IPS-NIHi7 (cell line): Measurements from ENCODE around the gene LY6G6C.

ENCODE experiments used
- DNase-seq: peaks from one replicate; pipeline ENCODE4 v3.0.0; 2012; ENCODE audit warnings: mixed read lengths; ENCODE audit errors: extremely low spot score

LY6G6C gene

GRCh38 chr6:31706599-31706998 lies 14.9 kb downstream of the LY6G6C start, which contains the start of gene LY6G6F:
Gene LY6G6F, plus strand, starts transcription at chr6:31706866. Its CDS starts 41 bp downstream, at chr6:31706907.
- DNase-seq: no peak

GRCh38 chr6:31705931-31706330 lies 15.6 kb downstream of the LY6G6C start:
- no peak for DNase-seq

DNA sequence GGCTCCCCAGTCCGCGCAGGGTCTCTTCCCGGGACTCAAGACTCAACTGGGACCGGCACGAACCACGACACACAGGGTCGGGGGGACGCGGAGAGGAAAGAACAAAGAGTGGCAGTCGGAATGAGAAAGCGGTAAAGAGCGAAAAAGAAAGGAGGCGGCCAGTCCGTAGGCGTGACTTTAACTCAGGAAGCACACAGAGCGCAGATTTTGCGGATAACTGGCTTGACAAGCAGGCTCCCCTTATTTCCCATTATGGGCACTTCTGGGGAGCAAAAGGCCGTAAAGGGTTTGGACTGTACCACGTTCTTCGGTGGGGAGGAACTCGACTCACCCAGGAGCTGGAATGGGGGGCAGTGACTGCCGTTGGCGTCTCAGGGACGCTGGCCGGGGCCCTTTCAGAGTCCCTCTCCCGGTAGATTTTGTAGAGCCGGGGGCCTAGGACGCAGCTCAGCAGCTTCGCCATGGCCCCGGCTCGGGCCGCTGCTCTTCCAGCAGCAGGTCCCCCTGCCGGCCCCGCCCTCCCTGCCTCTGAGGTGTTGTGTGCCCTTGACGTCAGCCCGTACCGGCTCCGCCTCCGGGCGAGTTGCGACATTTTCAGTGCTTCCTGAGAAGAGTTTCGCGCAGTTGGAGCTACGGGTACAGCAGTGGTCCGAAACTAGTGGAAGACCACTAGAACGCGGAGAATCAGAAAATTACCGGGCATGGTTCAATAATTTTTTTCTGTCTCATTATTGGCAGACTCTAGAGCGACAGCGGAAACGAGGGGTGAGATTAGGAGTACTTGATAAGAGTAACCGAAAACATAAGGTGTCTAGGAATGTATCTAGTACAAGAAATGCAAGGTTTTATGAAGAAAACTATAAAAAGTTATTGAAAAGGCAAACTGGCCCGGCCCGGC lies 18.5 kb downstream of the LY6G6C start, which contains the start of gene ABHD16A:
TSS of gene ABHD16A (minus strand) at position 506 of the 898 bp plus-strand sequence. CDS start at position 463, 43 bp downstream.
- DNase-seq: peak; percentile 99

GRCh38 chr6:31702405-31702818 lies 19.1 kb downstream of the LY6G6C start:
- peak; percentile 54 for DNase-seq

DNA sequence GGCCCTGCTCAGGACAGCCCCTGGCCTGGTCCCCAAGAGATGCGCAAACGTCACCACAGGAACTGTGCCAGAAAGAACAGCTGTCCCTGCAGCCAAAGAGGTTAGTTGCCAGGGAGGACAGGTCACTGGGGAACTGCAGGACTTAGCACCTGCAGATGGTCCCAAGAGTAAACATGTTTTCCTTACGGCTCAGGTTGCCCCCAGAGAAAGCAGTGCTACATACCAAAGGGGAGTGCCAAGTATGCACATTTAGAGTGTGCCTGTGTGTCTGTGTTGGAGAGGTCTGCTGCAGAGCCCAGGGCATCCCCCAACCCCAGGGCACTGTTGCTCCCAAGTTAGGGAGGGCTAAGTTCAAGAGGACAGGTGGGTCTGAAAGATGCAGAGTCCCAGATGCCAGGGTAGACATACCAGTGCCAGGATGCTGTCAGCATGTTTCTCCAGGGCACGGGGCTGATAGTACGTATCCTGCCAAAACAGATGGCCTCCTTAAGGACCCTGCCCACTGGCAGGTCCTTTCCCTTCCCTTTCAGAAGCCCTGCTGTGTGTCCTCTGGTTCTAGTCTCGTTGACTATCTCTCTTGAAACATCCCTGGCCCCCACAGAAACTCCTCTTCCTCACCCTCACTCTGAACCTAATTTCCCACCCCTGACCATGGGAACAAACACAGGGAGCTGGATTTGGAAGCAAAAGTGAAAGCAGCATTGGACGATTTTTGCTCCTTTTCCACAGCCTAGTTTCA lies 19.7 kb downstream of the LY6G6C start:
- no peak for DNase-seq

DNA sequence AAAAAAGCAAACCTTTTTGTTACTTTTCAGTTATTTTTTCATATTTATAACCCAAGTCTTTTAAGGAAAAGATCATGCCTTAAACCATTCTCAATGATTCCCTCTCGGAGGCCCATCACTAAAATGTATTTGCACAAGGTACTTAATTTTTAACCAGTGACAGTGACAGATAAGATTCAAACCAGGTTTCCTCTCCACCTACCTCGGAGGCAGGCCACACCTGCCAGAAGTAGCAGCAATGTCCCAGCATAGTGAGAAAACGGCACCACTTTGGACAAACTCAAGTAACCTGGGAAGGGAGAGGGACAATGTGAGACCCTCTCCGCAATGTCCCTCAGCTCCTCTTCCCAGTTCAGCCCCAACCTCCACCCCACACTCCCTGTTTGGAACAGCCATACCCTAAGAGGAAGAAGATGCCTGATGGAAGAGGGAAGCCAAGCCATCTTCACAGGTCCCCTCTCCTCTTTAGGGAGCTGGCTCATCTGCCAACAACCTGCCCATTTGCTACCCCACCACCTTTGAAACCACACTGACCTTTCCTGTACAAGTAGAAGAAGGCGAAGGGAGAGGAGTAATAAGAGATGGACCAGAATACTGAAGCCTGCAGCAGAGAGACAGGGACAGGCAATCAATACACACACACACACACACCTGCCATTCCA lies 20.7 kb downstream of the LY6G6C start:
- DNase-seq: no peak

- DNase-seq: no peak
These were observed 24.0 kb downstream of the LY6G6C start for GRCh38 chr6:31697555-31697954.

DNA sequence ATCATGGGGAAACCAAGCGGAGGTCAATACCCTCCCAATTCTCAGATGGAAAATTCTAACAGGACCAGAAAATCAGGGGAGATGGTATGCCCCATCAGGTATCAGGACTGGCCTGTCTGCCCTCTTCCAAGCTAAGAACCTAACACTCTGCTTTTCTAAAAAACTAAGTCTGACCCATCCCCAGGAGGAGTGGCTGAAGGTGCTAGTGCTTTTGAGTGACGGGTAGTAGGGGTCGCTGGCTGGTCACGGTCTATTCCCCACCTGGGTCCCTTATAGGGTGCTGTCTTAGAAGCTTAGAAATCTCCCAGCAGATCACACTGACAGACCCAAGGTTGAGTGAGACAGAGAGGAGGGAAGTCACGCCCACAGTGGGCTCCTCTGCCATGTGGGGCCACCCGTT lies 28.0 kb downstream of the LY6G6C start:
- DNase-seq: no peak

GRCh38 chr6:31692886-31693285 lies 28.7 kb downstream of the LY6G6C start:
- DNase-seq: no peak

- DNase-seq: no peak
These were observed 29.2 kb downstream of the LY6G6C start for GRCh38 chr6:31692353-31692752.

DNA sequence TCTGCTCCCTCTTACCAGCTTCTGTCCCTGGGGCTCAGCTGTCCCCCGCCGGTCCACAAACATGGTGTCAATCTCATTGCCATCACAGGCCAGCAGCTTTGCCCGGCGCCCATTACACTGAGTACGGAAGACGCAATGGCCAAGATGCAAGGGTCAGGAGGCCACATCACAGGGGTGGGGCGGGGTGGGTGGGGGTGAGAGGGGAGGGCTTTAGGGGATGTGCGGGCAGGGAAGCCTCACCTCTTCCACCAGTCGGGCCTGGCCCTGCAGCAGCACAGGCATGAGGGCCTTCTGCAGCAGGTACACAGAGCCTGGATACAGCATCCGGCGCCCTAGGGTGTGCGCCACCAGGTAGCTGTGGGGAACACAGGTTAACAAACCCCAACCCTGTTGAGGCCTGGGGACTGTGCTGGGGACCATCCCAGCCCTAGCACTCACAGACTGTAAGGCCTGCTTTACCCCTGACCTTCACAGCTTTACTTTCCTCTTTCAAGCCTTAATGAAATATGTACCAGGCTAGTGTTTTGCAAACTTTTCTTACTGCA lies 29.9 kb downstream of the LY6G6C start:
- no peak for DNase-seq

- DNase-seq: no peak
These were observed 30.5 kb downstream of the LY6G6C start for GRCh38 chr6:31691078-31691463.

DNA sequence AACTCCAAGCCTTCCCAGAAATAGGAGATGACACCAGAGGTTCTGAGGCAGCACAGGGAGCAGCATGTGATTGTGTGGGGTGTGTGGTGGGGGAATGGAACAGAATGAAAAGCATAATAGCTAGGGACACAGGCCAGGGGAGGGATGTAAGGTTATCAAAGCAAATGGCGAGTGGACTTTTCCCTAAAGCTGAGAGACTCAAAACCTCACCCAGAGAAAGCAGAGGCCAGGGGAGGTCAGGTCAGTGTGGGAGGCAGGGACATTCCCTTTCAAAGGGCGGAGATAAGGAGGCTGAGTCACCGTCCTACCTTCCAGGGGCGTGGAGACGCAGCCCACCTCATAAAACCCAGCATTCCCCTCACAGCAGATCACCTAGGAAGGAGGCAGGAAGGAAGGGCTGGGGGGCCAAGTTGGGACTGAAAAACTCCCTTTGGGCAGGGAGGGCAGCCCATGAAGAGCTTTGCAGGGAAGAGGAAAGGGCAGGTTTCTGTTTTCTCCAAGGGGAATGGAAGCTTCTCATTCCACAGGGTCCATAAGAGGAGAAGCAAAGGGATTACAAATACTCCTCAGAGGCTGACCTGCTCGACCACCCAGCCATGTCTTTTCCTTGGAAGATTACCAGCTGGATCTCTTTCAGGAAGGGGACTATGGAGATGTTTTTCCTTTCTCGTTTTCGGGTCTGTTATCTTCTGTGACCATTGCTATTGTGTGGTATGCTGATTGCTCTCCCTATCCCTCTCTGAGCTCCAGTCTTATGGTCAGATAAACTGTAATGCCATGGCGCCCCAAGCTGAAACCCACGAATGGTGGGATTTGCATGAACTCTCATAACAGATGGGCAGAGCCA lies 31.1 kb downstream of the LY6G6C start:
- peak; percentile 46 for DNase-seq

GRCh38 chr6:31689249-31690110 lies 32.1 kb downstream of the LY6G6C start:
- DNase-seq: peak; percentile 64

GRCh38 chr6:31687860-31688693 lies 33.5 kb downstream of the LY6G6C start:
- no peak for DNase-seq

DNA sequence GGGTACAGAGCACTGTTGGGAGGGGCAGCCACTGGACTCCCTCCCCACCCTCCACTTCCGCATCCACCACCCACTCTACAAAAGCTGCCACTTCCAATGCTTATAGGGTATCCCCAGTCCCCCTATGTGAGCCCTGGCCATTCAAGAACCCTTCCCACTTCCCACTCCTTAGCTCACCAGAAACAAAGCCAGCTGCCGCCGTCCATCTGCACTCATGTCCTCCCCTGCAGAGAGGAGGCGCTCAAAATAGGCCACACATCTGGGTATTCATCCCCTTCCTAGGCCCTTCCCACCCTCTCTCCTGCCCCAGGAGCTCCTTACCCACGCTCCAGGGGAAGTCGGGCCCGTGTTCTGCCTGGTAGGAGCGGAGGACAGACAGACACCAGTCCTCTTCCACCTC lies 34.2 kb downstream of the LY6G6C start:
- no peak for DNase-seq

- no peak for DNase-seq
These were observed 35.1 kb downstream of the LY6G6C start for GRCh38 chr6:31686483-31686882.

GRCh38 chr6:31683591-31683990 lies 38.0 kb downstream of the LY6G6C start:
- DNase-seq: no peak

GRCh38 chr6:31681135-31681671 lies 40.3 kb downstream of the LY6G6C start:
- DNase-seq: peak; percentile 60
